GM21529 (cell line): ENCODE data around the gene SLC37A3.

Experiments
- ATAC-seq: cut with Tn5 transposase; IDR thresholded peaks from one replicate; pipeline ENCODE4 v1.9.1; 2021; ENCODE audit not compliant: unreplicated experiment

Gene SLC37A3

DNA sequence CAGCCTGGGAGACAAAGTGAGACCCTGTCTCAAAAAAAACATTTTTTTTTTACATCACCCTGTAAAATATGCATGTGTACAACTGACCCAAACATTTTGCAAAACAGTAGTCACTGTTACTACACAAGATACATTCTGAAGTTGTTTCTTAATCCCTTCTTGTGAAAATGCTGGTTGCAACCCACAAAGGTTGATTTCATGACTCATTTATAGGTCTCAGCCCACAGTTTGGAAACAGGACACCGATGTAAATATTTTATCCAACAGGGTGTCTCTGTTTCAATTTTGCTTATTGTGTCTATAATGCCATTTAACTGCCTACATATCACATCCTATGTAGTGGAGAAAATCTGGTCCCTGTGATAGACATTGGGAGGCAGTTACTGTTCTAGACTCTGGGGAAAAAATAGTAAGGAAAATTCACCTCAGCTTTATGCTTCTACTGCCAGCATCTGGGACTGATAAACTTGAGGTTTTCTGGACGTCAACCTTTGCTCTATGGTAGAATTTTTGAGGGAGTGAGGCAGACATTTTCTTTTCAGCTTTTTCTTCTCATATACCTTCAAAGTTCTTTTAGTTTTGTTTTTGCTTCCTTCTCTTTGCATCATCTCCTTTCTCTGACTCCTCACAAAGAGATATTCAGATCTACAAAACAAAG is 4.0 kb upstream of the SLC37A3 start:
- no peak for ATAC-seq

DNA sequence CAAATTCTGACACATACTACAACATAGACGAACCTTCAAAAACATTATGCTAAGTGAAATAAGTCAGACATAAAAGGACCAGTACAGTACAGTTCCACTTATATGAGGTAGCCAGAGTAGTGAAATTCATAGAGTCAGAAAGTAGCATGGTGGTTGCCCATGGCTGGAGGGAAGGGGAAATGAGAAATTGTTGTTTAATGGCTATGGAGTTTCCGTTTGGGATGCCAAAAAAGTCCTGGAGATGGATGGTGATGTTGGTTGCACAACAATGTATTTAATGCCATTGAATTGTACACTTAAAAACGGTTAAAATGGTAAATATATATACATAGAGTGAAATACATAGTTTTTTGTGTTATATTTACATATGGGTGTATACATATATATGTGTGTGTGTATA is 2.1 kb upstream of the SLC37A3 start:
- ATAC-seq: no peak

- no peak for ATAC-seq
Measured at GRCh38 chr7:140398821-140399220, 491 bp upstream of the SLC37A3 start.

DNA sequence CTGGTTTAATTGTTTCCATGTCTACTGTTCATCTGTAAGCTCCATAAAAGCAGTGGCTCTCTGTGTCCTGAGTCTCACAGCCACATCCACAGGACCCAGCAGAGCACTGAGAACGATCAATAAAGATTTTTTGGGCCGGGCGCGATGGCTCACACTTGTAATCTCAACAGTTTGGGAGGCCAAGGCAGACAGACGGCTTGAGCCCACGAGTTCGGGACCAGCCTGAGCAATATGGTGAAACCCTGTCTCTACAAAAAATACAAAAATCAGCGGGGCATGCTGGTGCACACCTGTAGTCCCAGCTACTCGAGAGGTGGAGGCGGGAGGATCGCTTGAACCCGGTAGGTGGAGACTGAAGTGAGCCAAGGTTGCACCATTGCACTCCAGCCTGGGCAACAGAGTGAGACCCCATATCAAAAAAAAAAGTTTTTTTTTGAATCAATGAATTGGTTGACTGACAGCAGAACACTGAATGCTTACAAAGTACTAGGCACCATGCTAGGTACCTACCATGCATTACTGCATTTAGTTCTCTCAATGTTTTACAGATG is 4.5 kb downstream of the SLC37A3 start:
- ATAC-seq: no peak

GRCh38 chr7:140391634-140392033 is 6.7 kb downstream of the SLC37A3 start:
- ATAC-seq: no peak

GRCh38 chr7:140390466-140391190 is 7.7 kb downstream of the SLC37A3 start:
- ATAC-seq: peak; percentile 80

DNA sequence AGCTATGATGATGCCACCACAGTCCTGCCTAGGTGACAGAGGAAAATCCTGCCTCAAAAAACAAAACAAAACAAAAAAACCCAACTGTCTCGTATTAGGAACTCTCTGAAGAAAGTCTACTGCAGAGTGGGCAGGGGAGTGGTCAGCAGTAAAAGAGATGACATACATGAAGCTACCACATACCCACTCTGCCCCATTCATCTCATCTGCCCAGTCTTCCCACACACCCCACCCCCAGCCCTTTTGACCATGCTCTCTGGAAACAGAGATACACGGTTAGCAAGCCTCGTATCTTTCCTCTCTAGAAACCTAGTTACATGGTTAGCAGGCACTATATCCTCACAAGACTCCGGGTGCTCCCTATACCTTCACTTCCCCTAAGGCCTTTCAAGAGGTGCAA is 8.3 kb downstream of the SLC37A3 start:
- ATAC-seq: peak; percentile 10

- ATAC-seq: no peak
Measured at GRCh38 chr7:140389445-140389844, 8.9 kb downstream of the SLC37A3 start.

GRCh38 chr7:140384894-140385545 is 13.3 kb downstream of the SLC37A3 start:
- ATAC-seq: no peak

DNA sequence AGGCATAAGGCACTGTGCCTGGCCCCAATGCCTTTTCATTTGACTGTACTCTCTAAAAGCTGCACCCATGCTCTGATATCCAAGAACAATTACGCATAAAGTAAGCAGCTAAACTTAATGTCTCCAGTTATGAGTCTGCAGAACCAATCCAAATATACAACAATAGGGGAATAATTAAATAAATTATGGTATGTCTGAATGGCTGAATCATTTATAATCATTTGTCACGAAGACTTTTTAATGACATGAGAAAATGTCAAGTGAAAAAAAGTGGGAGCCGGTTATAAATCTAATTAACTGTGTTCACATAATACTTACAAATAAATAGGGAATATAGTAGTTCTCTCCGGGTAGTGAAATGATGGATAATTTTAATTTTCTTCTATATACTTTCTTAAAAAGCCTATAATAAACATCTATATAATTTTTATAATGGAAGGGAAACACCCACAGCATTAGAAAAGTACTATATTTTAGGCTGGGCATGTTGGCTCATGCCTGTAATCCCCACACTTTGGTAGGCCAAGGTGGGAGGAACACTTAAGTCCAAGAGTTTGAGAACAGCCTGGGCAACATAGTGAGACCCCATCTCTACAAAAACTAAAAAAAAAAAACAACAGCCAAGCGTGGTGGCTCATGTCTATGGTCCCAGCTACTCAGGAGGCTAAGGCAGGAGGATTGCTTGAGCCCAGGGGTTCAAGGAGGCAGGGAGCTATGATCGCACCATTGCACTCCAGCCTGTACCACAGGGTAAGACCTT is 14.2 kb downstream of the SLC37A3 start:
- ATAC-seq: no peak

DNA sequence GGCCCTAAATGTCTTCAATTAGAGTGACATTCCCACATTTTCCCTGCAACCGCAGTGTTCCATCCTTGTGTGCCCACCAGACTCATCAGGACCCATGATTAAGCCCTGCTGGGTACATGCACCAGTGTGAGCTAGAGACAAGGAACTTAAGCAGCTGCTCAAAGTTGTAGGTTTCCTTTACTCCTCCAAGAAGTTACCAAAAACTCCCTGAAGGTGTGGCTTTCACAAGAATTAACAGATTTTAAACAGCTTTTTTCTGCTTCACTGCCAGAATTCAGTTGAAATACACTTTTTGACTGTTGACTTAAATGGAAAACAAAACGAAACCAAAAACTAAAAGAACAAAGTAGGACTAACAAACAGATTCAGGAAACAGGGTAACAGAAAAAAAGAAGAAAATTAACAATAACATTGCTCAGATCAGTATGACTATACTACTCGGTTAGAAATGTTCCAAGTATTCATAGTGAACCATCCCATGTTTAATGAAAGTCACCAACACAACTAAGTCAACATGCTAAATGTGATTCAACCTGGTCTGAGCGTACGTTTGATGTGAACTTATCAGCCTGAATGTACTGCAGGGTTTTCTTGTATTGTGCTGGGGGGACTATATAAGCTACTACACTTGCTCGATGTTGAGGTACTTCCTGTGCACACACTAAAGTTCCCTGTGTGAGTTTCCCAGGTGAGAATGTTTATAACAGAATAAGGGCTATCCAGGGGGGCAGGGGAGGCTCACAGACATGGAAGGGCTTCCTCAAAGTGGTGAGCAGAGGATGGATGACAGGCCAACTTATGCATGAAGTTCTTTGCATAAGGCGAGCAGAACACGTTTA is 22.2 kb downstream of the SLC37A3 start:
- ATAC-seq: no peak

DNA sequence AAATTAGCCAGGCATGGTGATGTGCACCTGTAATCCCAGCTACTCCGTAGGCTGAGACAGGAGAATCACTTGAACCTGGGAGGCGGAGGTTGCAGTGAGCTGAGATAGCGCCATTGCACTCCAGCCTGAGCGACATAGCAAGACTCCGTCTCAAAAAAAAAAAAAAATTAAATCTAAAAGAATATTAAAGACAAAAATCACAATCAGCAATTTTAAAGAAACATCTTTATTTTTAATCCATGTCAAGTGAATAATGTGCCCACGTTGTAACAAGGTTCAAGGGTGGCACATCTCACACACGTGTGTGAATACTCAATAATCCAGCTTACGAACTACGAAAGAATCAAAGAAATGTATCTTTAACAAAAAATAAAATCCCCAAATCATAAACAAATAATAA is 23.0 kb downstream of the SLC37A3 start:
- ATAC-seq: no peak

DNA sequence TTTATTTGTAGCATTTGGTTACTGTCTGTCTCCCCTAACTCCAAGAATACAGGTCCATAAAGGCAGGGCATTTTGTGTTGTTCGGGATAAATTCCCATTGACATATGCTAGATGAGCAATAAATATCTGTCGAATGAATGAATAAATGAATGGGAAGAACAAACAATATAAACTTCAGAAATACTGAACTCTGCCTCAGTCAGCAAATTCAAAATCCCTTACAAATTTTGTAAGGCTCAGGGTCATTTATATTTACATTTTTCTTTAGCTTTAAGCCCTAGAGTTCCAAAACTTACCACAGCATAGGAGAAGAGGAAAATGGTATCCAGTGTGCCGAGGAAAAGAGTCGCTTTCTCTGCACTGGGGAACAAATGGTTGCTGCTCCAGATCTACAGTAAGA is 29.0 kb downstream of the SLC37A3 start:
- no peak for ATAC-seq

GRCh38 chr7:140367528-140367927 is 30.8 kb downstream of the SLC37A3 start:
- ATAC-seq: no peak

GRCh38 chr7:140364819-140365218 is 33.5 kb downstream of the SLC37A3 start:
- ATAC-seq: no peak

- ATAC-seq: no peak
Measured at GRCh38 chr7:140360697-140361229, 37.6 kb downstream of the SLC37A3 start.

DNA sequence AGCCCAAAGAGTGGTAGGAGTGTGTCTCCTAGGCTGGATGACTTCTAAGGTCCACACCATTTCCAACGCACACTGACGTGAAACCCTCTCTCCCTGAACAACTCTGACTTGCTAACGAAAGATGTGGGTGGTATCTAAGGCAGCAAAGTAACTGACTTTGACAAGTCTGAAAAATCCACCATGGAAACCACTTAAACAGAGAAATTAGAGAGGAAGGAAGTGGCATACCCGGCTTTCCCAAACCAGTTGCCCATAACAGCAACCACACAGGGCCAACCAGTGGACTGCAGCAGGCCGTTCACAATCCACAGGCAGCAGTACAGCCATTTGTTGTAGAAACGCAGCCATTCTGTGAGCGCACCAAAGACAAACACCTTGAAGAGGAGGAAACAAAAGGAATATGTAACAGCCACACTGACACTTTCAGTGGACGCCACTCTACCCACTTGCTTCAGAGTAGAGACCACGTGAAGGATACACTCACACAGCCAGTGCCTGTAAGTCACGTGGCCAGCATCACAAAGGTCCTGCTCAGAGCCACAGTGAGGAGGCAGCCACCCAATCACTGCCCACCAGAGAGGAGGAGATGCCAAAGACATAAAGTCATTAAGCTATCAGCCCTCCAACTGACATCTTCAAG is 39.8 kb downstream of the SLC37A3 start:
- no peak for ATAC-seq

DNA sequence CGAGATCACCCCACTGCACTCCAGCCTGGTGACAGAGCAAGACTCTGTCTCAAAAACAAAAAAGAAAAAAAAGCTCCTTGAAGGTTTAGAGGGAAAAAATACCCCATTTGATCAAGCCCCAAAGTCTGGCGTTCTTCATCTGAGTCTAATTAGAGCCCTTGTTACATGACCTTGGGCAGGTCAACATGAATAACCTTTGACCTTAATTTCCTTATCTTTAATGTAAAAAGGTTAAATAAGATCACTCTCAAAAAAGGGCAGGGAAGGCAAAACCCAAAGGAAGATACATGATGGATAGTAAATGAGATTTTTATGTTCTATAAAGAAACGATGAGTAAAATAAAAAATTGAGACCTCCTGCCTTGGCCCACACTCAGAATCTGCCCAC is 40.3 kb downstream of the SLC37A3 start:
- no peak for ATAC-seq

DNA sequence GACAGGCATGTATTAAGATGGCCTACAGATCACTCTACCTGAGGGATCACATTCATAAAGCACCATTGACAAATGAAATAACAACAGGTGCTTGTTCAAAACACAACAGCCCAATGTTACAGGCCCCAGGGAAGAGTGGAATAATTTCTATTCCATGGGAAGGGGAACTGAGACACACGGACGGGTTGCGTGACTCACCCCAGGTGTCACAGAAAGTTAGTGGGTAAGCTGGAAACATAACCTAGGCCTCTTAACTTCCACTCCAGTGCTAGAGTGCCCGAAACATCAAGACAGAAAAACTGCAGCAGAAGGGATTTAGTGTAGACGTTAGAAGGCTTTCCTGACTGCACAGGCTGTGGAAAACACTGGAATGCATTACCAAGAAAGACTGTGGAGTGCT is 48.3 kb downstream of the SLC37A3 start:
- no peak for ATAC-seq
